Fibroblast of peridontal ligament (primary cell): Measurements from ENCODE around the gene GNAL.
"Not testable (repeated sequence)": the region's sequence is repeated elsewhere in the genome, so short reads cannot be mapped to it uniquely, and the experiment has no call there.

Experiments used
- DNase-seq: peaks from one replicate; pipeline ENCODE4 v3.0.0-alpha.2; 2010; ENCODE audit errors: extremely low read depth

The GNAL gene

GRCh38 chr18:11849279-11849678 is 160.2 kb downstream of the GNAL start:
- DNase-seq, result no peak

DNA sequence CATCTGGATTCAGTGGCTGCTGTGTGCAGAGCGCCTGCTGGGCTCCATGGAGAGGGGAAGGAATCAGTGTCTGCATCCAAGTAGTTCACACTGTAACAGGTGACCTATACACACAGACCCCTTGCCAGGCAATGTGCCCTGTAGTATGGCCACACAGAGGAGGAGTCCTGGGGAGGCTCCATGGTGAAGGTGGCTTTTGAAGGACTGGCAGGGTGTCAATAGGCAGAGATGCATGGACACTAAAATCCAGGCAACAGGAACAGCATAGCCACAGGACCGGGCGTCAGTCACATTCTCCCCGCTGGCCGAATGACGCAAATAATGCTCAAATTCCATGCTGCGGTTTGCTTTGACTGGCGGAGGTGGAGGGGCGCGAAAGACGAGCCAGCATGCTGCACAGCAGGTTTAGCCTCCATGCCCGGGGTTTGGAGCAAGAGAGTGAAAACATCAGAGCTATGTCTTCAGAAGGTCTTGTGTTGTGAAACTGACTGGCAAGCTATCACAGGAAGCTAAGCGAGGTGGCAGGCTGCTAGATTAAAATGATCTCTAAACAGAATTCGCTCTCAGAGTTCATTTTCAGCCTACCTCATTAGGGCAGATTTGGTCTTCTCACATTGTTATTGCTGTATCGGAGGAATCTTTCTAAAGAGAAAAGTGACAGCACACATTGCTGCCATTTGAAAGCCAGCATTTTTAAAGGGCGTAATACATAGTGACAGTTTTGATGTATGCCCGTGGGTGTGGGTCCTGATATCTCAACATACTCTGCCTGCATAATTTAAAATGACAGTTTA is 161.0 kb downstream of the GNAL start:
- DNase-seq, result peak; percentile 90

DNA sequence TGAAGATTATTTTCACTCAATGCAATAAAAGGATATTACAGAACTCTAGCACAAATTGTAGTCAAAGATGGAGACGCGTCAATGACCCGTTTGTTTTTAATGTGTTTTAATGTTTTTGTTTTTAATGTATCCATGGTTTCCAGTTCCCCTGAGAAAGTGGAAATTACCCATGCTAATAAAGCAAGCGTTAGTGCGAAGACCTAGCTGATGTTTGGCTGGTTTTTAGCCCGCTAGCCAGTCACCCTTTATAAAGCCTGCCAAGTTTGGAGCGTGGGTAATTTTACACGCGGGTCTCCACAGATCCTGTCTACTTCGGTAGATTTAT is 161.7 kb downstream of the GNAL start:
- DNase-seq, result peak; percentile 82

GRCh38 chr18:11851146-11851805 is 162.2 kb downstream of the GNAL start, which contains the start of gene CHMP1B:
TSS of gene CHMP1B (plus strand) at chr18:11851413. CDS start at chr18:11851512, 99 bp downstream.
- DNase-seq, result peak; percentile 96

DNA sequence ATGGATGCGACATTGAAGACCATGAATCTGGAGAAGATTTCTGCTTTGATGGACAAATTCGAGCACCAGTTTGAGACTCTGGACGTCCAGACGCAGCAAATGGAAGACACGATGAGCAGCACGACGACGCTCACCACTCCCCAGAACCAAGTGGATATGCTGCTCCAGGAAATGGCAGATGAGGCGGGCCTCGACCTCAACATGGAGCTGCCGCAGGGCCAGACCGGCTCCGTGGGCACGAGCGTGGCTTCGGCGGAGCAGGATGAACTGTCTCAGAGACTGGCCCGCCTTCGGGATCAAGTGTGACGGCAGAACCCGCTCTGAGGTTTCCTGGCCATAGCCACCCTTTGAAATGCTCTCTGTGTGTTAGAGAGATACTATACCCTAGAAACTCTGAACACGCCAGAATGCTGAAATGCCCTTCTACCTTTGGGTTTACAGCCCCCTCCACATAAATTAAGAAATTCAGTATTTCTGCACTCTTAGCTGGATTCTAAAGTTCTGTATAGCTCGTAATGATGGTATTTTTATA is 162.8 kb downstream of the GNAL start:
- no peak for DNase-seq

DNA sequence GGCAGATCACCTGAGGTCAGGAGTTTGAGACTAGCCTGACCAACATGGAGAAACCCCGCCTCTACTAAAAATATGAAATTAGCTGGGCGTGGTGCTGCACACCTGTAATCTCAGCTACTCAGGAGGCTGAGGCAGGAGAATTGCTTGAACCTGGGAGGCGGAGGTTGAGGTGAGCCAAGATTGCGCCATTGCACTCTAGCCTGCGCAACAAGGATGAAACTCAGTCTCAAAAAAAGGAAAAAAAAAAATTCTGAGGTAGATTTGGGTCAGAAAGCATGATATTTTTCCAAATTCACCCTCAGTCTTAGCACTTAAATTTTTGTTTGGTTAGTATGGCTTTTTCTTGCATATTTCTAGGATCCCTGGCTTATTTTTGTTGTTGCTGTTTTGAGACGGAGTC is 165.5 kb downstream of the GNAL start:
- DNase-seq, result not testable (repeated sequence)

DNA sequence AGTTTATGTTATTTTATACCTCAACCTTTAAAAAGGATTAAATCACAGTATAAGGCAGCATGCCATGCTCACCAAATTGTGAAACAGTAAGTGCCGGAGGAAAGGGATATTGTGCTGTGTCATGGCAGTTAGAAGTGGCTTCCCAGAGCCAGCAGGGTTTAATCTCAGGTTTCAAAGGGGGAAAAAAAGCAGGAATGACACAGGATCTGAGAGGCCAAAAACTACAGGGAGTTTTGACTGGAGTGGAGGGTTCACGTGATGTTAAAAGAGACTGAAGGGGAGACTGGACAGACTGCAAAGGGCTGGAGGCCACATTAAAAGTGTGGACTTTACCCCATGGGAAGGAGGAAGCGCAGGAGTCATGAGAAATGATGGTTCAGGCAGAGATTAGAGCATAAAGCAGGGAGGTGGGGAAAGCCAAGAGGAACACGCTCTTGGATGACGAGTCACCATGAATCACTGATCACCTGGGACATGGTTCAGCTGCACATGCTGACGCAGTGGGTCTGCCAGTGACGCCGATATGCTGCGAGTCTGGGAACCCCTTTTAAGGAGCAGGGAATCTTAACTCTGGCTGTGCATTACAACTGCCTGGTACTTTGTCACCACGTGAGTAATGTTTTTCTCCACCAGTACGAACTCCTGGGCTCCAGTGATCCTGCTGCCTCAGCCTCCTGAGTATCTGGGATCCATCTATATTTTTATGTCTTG is 168.3 kb downstream of the GNAL start:
- peak; percentile 99 for DNase-seq

DNA sequence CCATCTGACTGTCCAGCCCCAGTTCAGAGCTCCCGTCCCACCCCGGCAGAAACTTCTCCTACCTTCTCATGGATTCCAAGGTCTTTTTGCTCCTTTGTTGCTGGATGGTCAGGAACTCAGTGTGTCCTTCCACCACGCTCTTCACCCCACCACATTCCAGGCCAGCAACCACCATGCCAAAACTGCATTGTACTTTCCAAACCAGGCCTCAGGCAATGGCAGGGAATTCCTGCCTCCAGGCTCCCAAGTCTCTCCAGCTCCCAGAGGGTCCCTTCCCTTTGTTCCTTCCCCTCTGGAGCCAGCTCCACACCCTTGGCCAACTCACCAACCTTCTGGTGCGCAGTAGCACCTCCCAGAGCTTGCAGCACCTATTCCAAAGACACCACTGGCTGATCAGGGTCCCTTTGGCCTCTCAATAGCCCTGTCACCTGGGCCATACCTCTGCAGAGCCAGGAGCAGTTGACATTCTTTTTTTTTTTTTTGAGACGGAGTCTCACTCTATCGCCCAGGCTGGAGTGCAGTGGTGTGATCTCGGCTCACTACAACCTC is 170.3 kb downstream of the GNAL start:
- no peak for DNase-seq

DNA sequence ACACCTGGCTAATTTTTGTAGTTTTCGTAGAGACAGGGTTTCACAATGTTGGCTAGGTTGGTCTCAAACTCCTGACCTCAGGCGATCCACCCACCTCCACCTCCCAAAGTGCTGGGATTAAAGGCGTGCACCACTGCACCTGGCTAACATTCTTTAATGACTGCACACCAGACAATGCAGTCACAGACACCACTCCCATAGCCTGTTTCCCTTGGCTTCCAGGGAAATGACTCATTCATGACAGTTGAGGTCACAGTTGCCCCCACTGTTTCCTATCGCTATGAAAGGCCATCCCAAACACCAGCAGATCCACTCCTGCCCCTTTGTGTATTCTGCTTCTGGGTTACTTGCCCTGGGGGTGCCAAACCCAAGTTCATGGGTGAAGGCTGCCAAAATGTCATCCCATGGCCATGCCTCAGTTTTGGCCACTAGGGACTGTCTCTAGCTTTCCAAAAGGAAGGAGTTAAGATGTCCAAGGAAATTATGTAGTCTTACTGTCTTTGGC is 170.9 kb downstream of the GNAL start:
- DNase-seq, result peak; percentile 41

DNA sequence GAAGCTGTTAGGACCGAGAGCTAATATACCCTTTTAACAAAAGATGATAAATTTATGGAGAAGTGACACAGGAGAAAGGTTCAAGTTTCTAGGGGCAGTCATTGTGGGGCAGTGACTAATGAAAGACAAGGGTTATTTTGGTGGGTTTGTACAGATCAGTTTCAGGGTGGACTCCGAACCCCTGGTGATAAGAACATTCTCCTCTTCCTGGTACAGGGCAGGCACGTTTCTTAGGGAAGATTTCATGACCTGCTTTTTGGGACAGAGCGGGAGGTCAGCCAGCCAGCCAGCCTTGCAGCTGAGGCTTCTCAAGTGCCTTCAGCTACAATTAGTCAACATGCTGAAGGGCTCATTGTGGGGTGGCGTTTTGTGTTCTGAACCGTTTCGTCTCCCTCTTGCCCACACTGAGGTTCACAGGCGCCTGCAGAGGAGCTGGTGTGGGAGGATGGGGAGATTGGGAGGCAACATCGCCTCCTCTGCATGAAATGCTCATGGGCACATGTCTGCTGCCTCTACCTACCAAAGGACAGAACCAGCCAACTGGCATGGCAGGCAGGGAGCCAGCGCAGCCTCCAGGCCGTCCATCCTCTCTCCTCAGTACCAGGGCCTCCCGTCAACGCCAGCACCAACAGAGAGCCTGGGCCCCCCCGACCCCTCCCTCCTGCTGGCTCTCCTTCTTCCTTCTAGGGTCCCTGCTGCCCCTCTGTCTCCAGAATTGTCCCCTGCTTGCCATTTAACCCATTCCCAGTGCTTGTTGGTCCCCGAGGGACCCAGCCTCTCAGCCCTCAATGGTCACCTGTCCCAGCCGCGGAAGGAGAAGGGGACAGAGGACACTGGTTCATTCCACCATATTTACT is 171.8 kb downstream of the GNAL start:
- DNase-seq, result no peak

DNA sequence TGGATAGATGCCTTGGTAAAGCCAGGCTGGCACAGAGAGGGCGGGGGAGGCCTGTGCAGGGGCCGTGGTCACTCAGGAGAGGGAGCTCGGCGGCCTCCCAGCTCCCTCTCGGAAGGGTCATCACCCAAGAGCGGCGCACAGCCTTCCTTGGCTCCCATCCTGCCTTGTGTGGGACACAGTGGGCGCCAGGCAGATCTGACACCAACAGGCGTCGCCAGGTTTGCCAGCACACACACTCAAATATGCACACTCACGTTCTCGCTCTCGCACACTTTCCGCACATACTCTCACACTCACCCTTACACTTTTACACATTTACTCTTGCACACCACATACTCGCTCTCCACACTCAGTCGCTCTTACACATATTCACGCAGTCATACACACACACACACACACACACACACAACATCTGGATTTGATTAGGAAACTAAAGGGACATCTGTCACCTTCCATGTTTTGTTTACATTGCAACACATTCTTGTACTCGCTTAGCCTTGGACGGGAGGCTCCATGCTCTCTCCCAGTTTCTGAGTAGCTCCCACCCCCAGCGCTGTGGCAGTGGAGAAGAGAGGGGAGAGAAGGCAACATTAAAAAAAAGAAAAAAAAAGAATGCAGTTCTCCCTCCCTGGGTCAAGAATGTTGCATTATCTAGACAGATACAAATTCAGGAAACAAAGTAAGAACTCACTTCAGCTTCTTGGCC is 172.7 kb downstream of the GNAL start:
- no peak for DNase-seq

- no peak for DNase-seq
Measured at GRCh38 chr18:11862468-11863137, 173.5 kb downstream of the GNAL start.

DNA sequence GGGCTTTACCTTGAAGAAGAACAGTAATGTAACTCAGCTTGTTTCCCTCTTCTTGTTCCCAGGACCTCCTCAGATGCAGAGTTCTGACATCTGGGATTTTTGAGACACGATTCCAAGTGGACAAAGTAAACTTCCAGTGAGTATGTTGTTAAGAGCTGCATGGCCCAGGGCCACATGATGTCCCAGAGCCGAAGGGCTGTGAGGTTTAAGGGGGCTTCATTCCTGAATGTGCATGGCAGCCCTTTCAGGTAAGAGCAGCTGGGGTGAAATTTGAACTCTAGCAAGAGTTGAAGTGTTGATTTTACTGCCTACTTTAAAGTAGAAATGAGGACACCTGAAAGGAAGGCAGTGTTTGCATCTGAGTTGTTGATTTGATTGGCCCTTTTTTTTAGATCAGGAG is 175.4 kb downstream of the GNAL start:
- no peak for DNase-seq

DNA sequence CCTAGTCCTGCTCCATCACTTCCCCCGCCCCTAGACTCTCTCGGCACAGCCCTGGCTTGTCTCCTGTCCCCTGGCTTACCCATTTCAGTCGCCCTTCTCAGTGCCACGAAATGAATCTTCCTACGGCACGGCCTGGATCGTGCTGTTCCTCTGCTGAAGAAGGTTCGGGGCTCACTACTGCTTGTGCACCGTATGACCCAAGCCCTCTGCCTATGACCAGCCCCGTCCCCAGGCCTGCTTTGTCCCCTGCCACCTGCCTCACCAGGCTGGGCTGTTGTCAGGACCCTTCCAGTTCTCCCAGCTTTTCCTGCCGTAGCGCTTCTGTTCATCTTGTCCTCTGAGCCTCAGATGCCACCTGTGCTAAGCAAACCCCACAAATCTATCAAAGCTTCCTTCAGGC is 176.0 kb downstream of the GNAL start:
- DNase-seq, result no peak

GRCh38 chr18:11866329-11866728 is 177.3 kb downstream of the GNAL start:
- DNase-seq, result no peak

- no peak for DNase-seq
Measured at GRCh38 chr18:11866764-11867163, 177.7 kb downstream of the GNAL start.

DNA sequence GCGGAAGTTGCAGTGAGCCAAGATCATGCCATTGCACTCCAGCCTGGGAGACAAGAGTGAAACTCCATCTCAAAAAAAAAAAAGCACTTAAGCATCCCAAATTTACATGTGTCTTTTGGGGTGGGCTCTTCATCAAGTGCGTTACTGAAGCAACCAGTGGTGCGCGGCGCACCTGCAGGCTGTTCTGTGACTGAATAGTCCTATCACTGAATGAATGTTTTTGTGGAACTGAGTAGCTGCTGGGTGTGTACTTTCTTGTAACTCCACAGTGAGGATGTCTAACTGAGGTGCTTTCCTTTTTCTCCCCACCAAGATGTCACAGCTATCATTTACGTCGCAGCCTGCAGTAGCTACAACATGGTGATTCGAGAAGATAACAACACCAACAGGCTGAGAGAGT is 179.2 kb downstream of the GNAL start:
- DNase-seq, result no peak

- no peak for DNase-seq
Measured at GRCh38 chr18:11871501-11871900, 182.4 kb downstream of the GNAL start.

GRCh38 chr18:11872479-11873136 is 183.5 kb downstream of the GNAL start:
- DNase-seq, result peak; percentile 49
